NOMO-1 treated with dmso at 0.1 percent for 144 hours (cell line): ENCODE results near the gene HCFC2.
A peak's percentile ranks its signal among the peaks of the same experiment; 100 is the strongest.

Source experiments
- DNase-seq: peaks from one replicate; lab custom pipeline; 2025; ENCODE audit not compliant: unreplicated experiment; lab: John Stamatoyannopoulos, UW

The HCFC2 gene

GRCh38 chr12:104056419-104056972, 7.8 kb upstream of the HCFC2 start:
- DNase-seq: no peak

- DNase-seq: no peak
These were observed 6.5 kb upstream of the HCFC2 start for GRCh38 chr12:104057771-104058197.

GRCh38 chr12:104058802-104059201, 5.5 kb upstream of the HCFC2 start:
- no peak for DNase-seq

GRCh38 chr12:104059963-104060362, 4.4 kb upstream of the HCFC2 start:
- DNase-seq: no peak

- no peak for DNase-seq
These were observed 3.5 kb upstream of the HCFC2 start for GRCh38 chr12:104060791-104061190.

- no peak for DNase-seq
These were observed 660 bp upstream of the HCFC2 start for GRCh38 chr12:104063712-104064030.

- no peak for DNase-seq
These were observed 604 bp downstream of the HCFC2 start for GRCh38 chr12:104064842-104065427.

GRCh38 chr12:104072099-104072498, 7.8 kb downstream of the HCFC2 start:
- no peak for DNase-seq

- DNase-seq: no peak
These were observed 9.4 kb downstream of the HCFC2 start for GRCh38 chr12:104073699-104074098.

- DNase-seq: no peak
These were observed 14.7 kb downstream of the HCFC2 start for GRCh38 chr12:104079024-104079423.

- DNase-seq: no peak
These were observed 16.4 kb downstream of the HCFC2 start for GRCh38 chr12:104080764-104081163.

GRCh38 chr12:104083769-104084475, 19.6 kb downstream of the HCFC2 start:
- no peak for DNase-seq

- no peak for DNase-seq
These were observed 26.4 kb downstream of the HCFC2 start for GRCh38 chr12:104090685-104091084.

- DNase-seq: no peak
These were observed 26.8 kb downstream of the HCFC2 start for GRCh38 chr12:104091136-104091535.

GRCh38 chr12:104094284-104094683, 30.0 kb downstream of the HCFC2 start:
- no peak for DNase-seq

- no peak for DNase-seq
These were observed 31.0 kb downstream of the HCFC2 start for GRCh38 chr12:104095289-104095688.

- DNase-seq: no peak
These were observed 33.6 kb downstream of the HCFC2 start for GRCh38 chr12:104097954-104098353.

GRCh38 chr12:104105461-104105860, 41.1 kb downstream of the HCFC2 start:
- no peak for DNase-seq

GRCh38 chr12:104106965-104107364, 42.6 kb downstream of the HCFC2 start:
- no peak for DNase-seq

GRCh38 chr12:104108755-104109445, 44.6 kb downstream of the HCFC2 start:
- DNase-seq: peak; percentile 6

GRCh38 chr12:104109446-104110271, 45.3 kb downstream of the HCFC2 start:
- no peak for DNase-seq
